SU-DHL-6 (cell line): ENCODE results near the gene LSS.
"Not testable (repeated sequence)": the region's sequence is repeated elsewhere in the genome, so short reads cannot be mapped to it uniquely, and the experiment has no call there.

Experiments used
- H2AFZ ChIP-seq: fragments of 200-600 bp; sonication (generic); 2 replicates; pipeline ENCODE4 v1.6.1; 2014; ENCODE audit warnings: low read depth, mild to moderate bottlenecking, moderate library complexity, mixed read lengths, antibody characterized with exemption, low read length; ENCODE audit not compliant: severe bottlenecking
- H3F3A ChIP-seq: fragments of 200-600 bp; shearing (Covaris generic); 2 replicates; pipeline ENCODE4 v1.6.0; 2016; ENCODE audit warnings: antibody characterized with exemption, mild to moderate bottlenecking; ENCODE audit not compliant: insufficient read depth
- H3K27ac ChIP-seq: fragments of 200-600 bp; sonication (generic); 2 replicates; pipeline ENCODE4 v1.5.1; 2016; ENCODE audit warnings: low read depth, mild to moderate bottlenecking, low read length, moderate library complexity, mixed read lengths
- H3K27me3 ChIP-seq: fragments of 200-600 bp; sonication (generic), shearing (Covaris generic); 2 replicates; pipeline ENCODE4 v1.6.0; 2014; ENCODE audit warnings: mild to moderate bottlenecking, low read length
- H3K36me3 ChIP-seq: fragments of 200-600 bp; sonication (generic); 2 replicates; pipeline ENCODE4 v1.6.1; 2014; ENCODE audit warnings: mild to moderate bottlenecking, low read length, mixed read lengths
- H3K4me2 ChIP-seq: fragments of 300-600, 200-600 bp; shearing (Covaris generic), sonication (generic); 2 replicates; pipeline ENCODE4 v1.6.0; 2014; ENCODE audit warnings: low read length, low read depth, mild to moderate bottlenecking; ENCODE audit not compliant: poor library complexity, severe bottlenecking
- H3K4me3 ChIP-seq: fragments of 200-600 bp; sonication (generic); 2 replicates; pipeline ENCODE4 v1.5.1; 2014; ENCODE audit warnings: antibody characterized with exemption, low read length, mild to moderate bottlenecking, mixed read lengths; ENCODE audit not compliant: insufficient read depth, poor library complexity, severe bottlenecking
- H3K79me2 ChIP-seq: fragments of 200-600 bp; sonication (generic); 2 replicates; pipeline ENCODE4 v1.6.1; 2014; ENCODE audit warnings: mild to moderate bottlenecking, low read length, moderate library complexity; ENCODE audit not compliant: insufficient read depth
- H3K9ac ChIP-seq: fragments of 200-600 bp; sonication (generic); 2 replicates; pipeline ENCODE4 v1.7.0; 2014; ENCODE audit warnings: mild to moderate bottlenecking, low read length
- H3K9me2 ChIP-seq: fragments of 200-600 bp; sonication (generic); replicated peaks from 2 replicates; pipeline ENCODE4 v1.6.1; 2014; ENCODE audit warnings: low read length; ENCODE audit not compliant: insufficient read depth
- H3K9me3 ChIP-seq: fragments of 200-600 bp; sonication (generic); 2 replicates; pipeline ENCODE4 v1.6.1; 2014; ENCODE audit warnings: low read length, mixed read lengths; ENCODE audit not compliant: insufficient read depth
- H4K20me1 ChIP-seq: fragments of 200-600 bp; sonication (generic); 2 replicates; pipeline ENCODE4 v1.6.1; 2014; ENCODE audit warnings: low read depth, mild to moderate bottlenecking, antibody characterized with exemption, low read length, moderate library complexity, mixed read lengths
- CTCF ChIP-seq: fragments of 200-600 bp; sonication (generic); IDR thresholded peaks from one replicate; pipeline ENCODE4 v1.5.1; 2017; ENCODE audit warnings: antibody characterized with exemption, mild to moderate bottlenecking, low read length, moderate library complexity; ENCODE audit not compliant: insufficient read depth, poor library complexity, severe bottlenecking
- EZH2phosphoT487 ChIP-seq: fragments of 200-600 bp; sonication (generic), shearing (Covaris generic); conservative IDR thresholded peaks from 2 replicates; pipeline ENCODE4 v1.6.1; 2018; ENCODE audit warnings: mild to moderate bottlenecking, antibody characterized with exemption, low read length, moderate library complexity, mixed read lengths

Gene LSS

GRCh38 chr21:46171585-46171984 lies 57.0 kb downstream of the LSS start:
- 0 out of 2 replicates have a peak, but pooled peaks cover 4% of the 10 kb centered on the region for H3K79me2 ChIP-seq
- H3K36me3 ChIP-seq: no peaks in the 10 kb centered on the region
- H3K9ac ChIP-seq: no peak overlapping the region
- H4K20me1 ChIP-seq: peaks cover 4% of the 10 kb centered on the region; the same call in 1 of the 2 replicates
- no peak overlapping the region for H2AFZ ChIP-seq
- no peaks in the 10 kb centered on the region for H3F3A ChIP-seq
- H3K9me2 ChIP-seq: no peaks in the 10 kb centered on the region
- TF ChIP-seq EZH2phosphoT487: no peak
- TF ChIP-seq CTCF: no peak
- no peak overlapping the region for H3K4me3 ChIP-seq
- H3K27me3 ChIP-seq: no peaks in the 10 kb centered on the region
- no peaks in the 10 kb centered on the region for H3K9me3 ChIP-seq
- H3K27ac ChIP-seq: no peak overlapping the region
- H3K4me2 ChIP-seq: no peak overlapping the region

GRCh38 chr21:46170436-46171193 lies 58.0 kb downstream of the LSS start:
- not testable (repeated sequence) for H3K79me2 ChIP-seq, H3K27me3 ChIP-seq, H3K36me3 ChIP-seq, H4K20me1 ChIP-seq, H3K9me2 ChIP-seq, H3K9ac ChIP-seq, H3K4me3 ChIP-seq, H2AFZ ChIP-seq, H3K27ac ChIP-seq, H3K4me2 ChIP-seq, H3F3A ChIP-seq, H3K9me3 ChIP-seq

DNA sequence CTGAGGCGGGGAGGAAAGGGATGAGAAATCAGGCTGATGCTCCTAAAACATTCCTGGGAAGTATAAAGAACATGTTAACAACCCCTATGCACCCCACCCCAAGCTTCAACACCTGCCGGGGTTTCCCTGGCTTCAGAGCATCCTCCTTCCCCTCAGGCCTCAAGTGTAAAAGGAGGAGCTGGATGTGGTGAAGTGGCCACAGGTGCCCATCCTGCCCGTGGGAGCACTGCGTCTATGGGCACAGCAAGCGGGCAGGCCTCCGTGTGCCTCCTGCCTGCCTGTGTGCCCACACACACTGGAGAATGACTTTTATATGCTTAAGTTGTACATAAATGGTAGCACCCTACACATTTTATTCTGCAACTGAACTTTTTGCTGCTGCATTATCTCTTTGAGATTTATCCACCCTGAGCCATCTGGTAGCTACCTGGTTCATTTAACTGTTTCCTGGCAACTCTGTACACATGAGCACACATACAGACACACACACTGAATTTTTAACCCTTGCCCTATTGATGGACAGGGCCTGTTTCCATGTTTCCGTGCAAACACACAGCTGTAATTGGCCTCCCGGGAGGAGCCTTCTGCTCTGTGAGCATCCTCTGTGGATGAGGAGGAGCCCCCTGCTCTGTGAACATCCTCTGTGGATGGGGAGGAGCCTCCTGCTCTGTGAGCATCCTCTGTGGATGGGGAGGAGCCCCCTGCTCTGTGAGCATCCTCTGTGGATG lies 59.8 kb downstream of the LSS start:
- TF ChIP-seq EZH2phosphoT487: no peak
- no peak for TF ChIP-seq CTCF

GRCh38 chr21:46168238-46168637 lies 60.3 kb downstream of the LSS start:
- H3K4me2 ChIP-seq: no peak overlapping the region
- H2AFZ ChIP-seq: no peak overlapping the region

More for the DNA sequence above, 59.8 kb downstream of the LSS start:
- no peak overlapping the region for H3K4me3 ChIP-seq
- H2AFZ ChIP-seq: no peak overlapping the region
- H3K27ac ChIP-seq: no peak overlapping the region
- no peak overlapping the region for H3K9ac ChIP-seq
- no peaks in the 10 kb centered on the region for H4K20me1 ChIP-seq
- H3K4me2 ChIP-seq: no peak overlapping the region
- no peaks in the 10 kb centered on the region for H3K9me3 ChIP-seq
- no peaks in the 10 kb centered on the region for H3K9me2 ChIP-seq
- H3K79me2 ChIP-seq: no peaks in the 10 kb centered on the region
- H3K27me3 ChIP-seq: no peaks in the 10 kb centered on the region
- no peaks in the 10 kb centered on the region for H3F3A ChIP-seq
- H3K36me3 ChIP-seq: no peaks in the 10 kb centered on the region

More at GRCh38 chr21:46168238-46168637, 60.3 kb downstream of the LSS start:
- Histone ChIP-seq H3K9ac (no peak overlapping the region), H3K27ac (no peak overlapping the region), H3K36me3 (no peaks in the 10 kb centered on the region), H4K20me1 (no peaks in the 10 kb centered on the region), H3K27me3 (no peaks in the 10 kb centered on the region), H3K4me3 (no peak overlapping the region), H3K9me2 (no peaks in the 10 kb centered on the region), H3K79me2 (no peaks in the 10 kb centered on the region), H3F3A (no peaks in the 10 kb centered on the region), H3K9me3 (no peaks in the 10 kb centered on the region)
- no peak for TF ChIP-seq EZH2phosphoT487
- TF ChIP-seq CTCF: no peak
